GM13977 (cell line): ENCODE measurements around the gene BCL7A.

Source experiments
- DNase-seq: peaks from one replicate; pipeline ENCODE4 v3.0.0; 2012; ENCODE audit warnings: low spot score
- in situ Hi-C: fragments of 300-500 bp; cut with MboI; formaldehyde crosslinking; loops from one replicate; pipeline ENCODE4 v1.12.0; 2022; ENCODE audit warnings: low sequenced_read_pairs, low pct_unique_long_range_greater_than_20kb, mixed read lengths, inconsistent platforms; ENCODE audit not compliant: unreplicated experiment
- TF ChIP-seq, protein P1 (sequence below): IDR thresholded peaks from 2 replicates; pipeline ENCODE4 v1.5.1; 2012; ENCODE audit warnings: mild to moderate bottlenecking, control low read depth; ENCODE audit not compliant: insufficient read depth; ENCODE audit errors: extremely low read depth, missing control alignments

BCL7A gene

GRCh38 chr12:122087431-122088178 lies 65.9 kb downstream of the BCL7A start:
- in situ Hi-C loops = no loop called here
- TF ChIP-seq, protein P1, sequence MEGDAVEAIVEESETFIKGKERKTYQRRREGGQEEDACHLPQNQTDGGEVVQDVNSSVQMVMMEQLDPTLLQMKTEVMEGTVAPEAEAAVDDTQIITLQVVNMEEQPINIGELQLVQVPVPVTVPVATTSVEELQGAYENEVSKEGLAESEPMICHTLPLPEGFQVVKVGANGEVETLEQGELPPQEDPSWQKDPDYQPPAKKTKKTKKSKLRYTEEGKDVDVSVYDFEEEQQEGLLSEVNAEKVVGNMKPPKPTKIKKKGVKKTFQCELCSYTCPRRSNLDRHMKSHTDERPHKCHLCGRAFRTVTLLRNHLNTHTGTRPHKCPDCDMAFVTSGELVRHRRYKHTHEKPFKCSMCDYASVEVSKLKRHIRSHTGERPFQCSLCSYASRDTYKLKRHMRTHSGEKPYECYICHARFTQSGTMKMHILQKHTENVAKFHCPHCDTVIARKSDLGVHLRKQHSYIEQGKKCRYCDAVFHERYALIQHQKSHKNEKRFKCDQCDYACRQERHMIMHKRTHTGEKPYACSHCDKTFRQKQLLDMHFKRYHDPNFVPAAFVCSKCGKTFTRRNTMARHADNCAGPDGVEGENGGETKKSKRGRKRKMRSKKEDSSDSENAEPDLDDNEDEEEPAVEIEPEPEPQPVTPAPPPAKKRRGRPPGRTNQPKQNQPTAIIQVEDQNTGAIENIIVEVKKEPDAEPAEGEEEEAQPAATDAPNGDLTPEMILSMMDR = no peak
- DNase-seq = no peak

GRCh38 chr12:122088179-122088810 lies 66.6 kb downstream of the BCL7A start:
- in situ Hi-C loops = no loop called here
- TF ChIP-seq, protein P1 = no peak
- no peak for DNase-seq

- in situ Hi-C loops = no loop called here
- TF ChIP-seq, protein P1 = no peak
- no peak for DNase-seq
Observed at GRCh38 chr12:122089077-122089476, 67.4 kb downstream of the BCL7A start.

GRCh38 chr12:122090759-122091515 lies 69.3 kb downstream of the BCL7A start:
- DNase-seq = no peak
- in situ Hi-C loops = no loop called here
- TF ChIP-seq, protein P1 = no peak

DNA sequence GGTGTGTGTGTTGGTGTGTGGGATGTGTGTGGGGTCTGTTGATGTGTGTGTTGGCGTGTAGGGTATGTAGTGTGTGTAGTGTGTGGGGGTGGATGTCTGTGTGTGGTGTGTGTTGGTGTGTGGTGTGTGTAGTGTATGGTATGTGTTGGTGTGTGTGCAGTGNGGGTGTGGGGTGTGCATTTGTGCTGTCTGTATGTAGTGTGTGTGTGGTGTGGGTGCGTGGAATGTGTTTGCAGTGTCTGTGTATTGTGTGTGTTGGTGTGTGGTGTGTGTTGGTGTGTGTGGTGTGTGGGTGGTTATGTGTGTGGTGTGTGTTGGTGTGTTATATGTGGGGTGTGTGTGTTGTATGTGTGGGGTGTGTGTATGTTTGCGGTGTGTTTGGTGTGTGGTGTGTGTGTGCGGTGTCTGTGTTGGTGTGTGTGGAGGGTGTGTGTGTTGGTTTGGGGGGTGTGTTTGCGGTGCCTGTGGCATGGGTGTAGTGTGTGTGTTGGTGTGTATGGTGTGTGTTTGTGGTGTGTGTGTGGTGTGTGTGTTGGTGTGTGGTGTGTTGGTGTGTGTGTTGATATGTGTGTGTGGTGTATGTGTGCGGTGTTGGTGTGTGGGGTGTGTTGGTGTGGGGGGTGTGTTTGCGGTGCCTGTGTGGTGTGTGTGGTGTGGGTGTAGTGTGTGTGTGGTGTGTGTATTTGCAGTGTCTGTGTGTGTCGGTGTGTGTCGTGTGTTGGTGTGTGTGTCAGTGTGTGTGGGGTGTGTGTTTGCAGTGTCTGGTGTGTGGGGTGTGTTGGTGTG lies 71.6 kb downstream of the BCL7A start:
- TF ChIP-seq, protein P1 = no peak
- in situ Hi-C loops = no loop called here

DNA sequence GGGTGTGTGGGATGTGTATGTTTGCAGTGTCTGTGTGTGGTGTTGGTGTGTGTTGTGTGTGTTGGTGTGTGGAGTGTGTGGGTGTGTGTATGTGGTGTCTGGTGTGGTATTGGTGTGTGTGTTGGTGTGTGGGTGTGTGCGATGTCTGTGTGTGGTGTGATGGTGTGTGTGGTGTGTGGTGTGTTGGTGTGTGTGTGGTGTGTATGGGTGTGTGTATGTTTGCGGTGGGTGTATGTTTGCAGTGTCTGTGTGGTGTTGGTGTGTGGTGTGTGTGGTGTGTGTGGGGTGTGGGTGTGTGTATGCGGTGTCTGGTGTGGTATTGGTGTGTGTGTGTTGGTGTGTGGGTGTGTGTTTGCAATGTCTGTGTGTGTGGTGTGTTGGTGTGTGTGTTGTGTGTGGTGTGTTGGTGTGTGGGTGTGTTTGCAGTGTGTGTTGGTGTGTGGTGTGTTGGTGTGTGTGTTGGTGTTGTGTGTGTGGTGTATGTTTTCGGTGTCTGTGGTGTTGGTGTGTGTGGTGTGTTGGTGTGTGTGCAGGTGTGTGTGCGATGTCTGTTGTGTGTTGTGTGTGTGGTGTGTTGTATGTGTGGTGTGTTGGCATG lies 72.6 kb downstream of the BCL7A start:
- no peak for DNase-seq
- TF ChIP-seq, protein P1 = no peak
- in situ Hi-C loops = no loop called here

More for the DNA sequence above, 71.6 kb downstream of the BCL7A start:
- DNase-seq = no peak
